Endothelial cell of umbilical vein (primary cell): Measurements from ENCODE around the gene BCAR3.

Source experiments
- EZH2 ChIP-seq: IDR thresholded peaks from 2 replicates; pipeline ENCODE4 v1.6.1; 2012; ENCODE audit warnings: borderline replicate concordance, low read depth, mild to moderate bottlenecking, moderate library complexity, low read length, inconsistent platforms; ENCODE audit not compliant: severe bottlenecking
- FOS ChIP-seq: IDR thresholded peaks from 2 replicates; pipeline ENCODE4 v1.6.1; 2011; ENCODE audit warnings: mild to moderate bottlenecking, low read length, moderate library complexity, borderline replicate concordance; ENCODE audit not compliant: insufficient read depth
- JUN ChIP-seq: IDR thresholded peaks from 2 replicates; pipeline ENCODE4 v1.6.1; 2011; ENCODE audit warnings: borderline replicate concordance, low read depth; ENCODE audit not compliant: insufficient read length, insufficient read depth
- MYC ChIP-seq: IDR thresholded peaks from one replicate; pipeline ENCODE4 v1.6.1; 2011; ENCODE audit warnings: mild to moderate bottlenecking, low read depth, low read length
- POLR2A ChIP-seq: IDR thresholded peaks from 2 replicates; pipeline ENCODE4 v1.6.1; 2012; ENCODE audit warnings: low read depth, mild to moderate bottlenecking, control low read depth, low read length
- POLR2AphosphoS5 ChIP-seq: IDR thresholded peaks from 2 replicates; pipeline ENCODE4 v1.6.1; 2012; ENCODE audit warnings: low read depth, mild to moderate bottlenecking, control low read depth, low read length, moderate library complexity; ENCODE audit not compliant: insufficient read depth
- TF ChIP-seq, protein P1 (sequence below), 2 donors: IDR thresholded peaks; 1 replicate in 1 of 2; 2 replicates in 1 of 2; pipeline ENCODE4 v1.5.1; 2011; ENCODE audit warnings: low read length in 2 of 2, mild to moderate bottlenecking in 2 of 2, moderate library complexity in 2 of 2, control low read depth in 1 of 2, inconsistent platforms in 1 of 2, low read depth in 1 of 2; ENCODE audit not compliant: insufficient read depth in 1 of 2; ENCODE audit errors: extremely low read depth in 1 of 2
- TF ChIP-seq, protein P2 (sequence below): IDR thresholded peaks from 2 replicates; pipeline ENCODE4 v1.6.1; 2011; ENCODE audit not compliant: insufficient read depth, insufficient read length

DNA sequence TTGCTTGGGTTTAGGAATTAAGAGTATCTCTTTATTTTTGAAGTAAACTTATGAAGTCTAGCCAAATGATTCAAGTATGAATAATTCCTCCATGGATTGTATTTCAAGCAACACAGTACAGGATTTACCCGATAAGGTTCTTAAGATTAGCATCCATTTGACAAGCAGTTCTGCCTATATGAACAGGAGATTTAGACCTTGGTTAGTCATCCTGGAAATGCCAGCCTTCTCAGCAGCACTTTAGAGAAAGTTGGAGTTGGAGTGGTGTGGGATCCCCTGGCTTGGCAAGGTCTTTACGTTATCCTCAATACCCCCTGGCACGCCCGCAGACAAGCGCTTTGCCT is 1.6 kb downstream of the BCAR3 start:
- TF ChIP-seq, protein P1, sequence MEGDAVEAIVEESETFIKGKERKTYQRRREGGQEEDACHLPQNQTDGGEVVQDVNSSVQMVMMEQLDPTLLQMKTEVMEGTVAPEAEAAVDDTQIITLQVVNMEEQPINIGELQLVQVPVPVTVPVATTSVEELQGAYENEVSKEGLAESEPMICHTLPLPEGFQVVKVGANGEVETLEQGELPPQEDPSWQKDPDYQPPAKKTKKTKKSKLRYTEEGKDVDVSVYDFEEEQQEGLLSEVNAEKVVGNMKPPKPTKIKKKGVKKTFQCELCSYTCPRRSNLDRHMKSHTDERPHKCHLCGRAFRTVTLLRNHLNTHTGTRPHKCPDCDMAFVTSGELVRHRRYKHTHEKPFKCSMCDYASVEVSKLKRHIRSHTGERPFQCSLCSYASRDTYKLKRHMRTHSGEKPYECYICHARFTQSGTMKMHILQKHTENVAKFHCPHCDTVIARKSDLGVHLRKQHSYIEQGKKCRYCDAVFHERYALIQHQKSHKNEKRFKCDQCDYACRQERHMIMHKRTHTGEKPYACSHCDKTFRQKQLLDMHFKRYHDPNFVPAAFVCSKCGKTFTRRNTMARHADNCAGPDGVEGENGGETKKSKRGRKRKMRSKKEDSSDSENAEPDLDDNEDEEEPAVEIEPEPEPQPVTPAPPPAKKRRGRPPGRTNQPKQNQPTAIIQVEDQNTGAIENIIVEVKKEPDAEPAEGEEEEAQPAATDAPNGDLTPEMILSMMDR (IDR thresholded peaks at IDR 0.05; ENCODE audit: extremely low read depth in 1 of 2, insufficient read depth in 1 of 2, low read depth in 1 of 2, low read length in 2 of 2): no peak
- TF ChIP-seq POLR2A (peak; percentile 61), MYC (no peak), POLR2AphosphoS5 (no peak), EZH2 (no peak), FOS (peak; percentile 53), JUN (no peak)
- TF ChIP-seq, protein P2, sequence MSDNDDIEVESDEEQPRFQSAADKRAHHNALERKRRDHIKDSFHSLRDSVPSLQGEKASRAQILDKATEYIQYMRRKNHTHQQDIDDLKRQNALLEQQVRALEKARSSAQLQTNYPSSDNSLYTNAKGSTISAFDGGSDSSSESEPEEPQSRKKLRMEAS: no peak
